OCI-LY1 (cell line): Measurements from ENCODE around the gene IGF1.

Experiments used
- EZH2 ChIP-seq: fragments of 200-600 bp; sonication (generic), shearing (Covaris generic); IDR thresholded peaks from 2 replicates; pipeline ENCODE4 v1.8.0; 2017; ENCODE audit warnings: borderline replicate concordance, mixed run types, mild to moderate bottlenecking, antibody characterized with exemption, low read length, moderate library complexity, mixed read lengths
- TF ChIP-seq, protein P1 (sequence below): fragments of 200-600 bp; sonication (generic), shearing (Covaris generic); IDR thresholded peaks from 2 replicates; pipeline ENCODE4 v1.5.1; 2017; ENCODE audit warnings: mild to moderate bottlenecking, antibody characterized with exemption, low read length, moderate library complexity, mixed read lengths

DNA sequence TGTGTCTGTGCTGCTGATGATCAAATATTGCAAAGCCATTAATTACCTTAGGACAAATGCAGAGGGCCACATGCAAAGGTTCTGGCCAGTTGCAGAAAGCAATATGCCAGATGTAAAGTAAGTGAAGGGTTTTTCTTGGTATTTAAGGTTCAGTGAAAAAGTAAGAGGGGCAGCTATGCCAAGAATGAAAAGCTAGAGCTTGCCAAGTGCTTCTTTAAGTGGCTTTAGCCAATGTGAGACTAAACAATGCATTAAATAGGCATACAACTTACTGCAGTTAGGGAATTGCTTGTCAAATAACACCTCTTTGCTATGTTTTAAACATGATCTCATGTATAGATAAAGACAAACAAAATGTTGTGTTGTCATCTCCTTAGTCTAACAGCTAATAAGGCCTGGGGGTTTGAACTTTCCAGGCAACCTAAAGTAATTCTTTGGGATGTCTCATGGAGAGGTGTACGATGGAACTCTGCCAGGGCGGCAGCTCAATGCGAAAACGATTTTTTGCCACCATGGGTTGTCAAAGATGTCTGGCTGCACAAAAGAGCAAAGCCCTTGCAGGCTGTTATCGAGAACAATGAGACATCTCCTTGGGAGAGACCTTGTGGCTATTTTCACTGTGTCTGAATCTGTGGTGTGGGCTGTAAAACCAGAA is 12.0 kb downstream of the IGF1 start:
- TF ChIP-seq, protein P1, sequence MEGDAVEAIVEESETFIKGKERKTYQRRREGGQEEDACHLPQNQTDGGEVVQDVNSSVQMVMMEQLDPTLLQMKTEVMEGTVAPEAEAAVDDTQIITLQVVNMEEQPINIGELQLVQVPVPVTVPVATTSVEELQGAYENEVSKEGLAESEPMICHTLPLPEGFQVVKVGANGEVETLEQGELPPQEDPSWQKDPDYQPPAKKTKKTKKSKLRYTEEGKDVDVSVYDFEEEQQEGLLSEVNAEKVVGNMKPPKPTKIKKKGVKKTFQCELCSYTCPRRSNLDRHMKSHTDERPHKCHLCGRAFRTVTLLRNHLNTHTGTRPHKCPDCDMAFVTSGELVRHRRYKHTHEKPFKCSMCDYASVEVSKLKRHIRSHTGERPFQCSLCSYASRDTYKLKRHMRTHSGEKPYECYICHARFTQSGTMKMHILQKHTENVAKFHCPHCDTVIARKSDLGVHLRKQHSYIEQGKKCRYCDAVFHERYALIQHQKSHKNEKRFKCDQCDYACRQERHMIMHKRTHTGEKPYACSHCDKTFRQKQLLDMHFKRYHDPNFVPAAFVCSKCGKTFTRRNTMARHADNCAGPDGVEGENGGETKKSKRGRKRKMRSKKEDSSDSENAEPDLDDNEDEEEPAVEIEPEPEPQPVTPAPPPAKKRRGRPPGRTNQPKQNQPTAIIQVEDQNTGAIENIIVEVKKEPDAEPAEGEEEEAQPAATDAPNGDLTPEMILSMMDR = no peak
- no peak for TF ChIP-seq EZH2
